ENCODE data around the gene SSBP1.

GRCh38 chr7:141698247-141699015 lies 39.7 kb upstream of the SSBP1 start:
- TF ChIP-seq CTCF (IDR thresholded peaks at IDR 0.05) (no peak), POLR2A (IDR thresholded peaks at IDR 0.05) (no peak)
